ENCODE measurements around the gene PSMD4.
A peak's percentile ranks its signal among the peaks of the same experiment; 100 is the strongest.
"Not testable (repeated sequence)": the region's sequence is repeated elsewhere in the genome, so short reads cannot be mapped to it uniquely, and the experiment has no call there.

Gene PSMD4

DNA sequence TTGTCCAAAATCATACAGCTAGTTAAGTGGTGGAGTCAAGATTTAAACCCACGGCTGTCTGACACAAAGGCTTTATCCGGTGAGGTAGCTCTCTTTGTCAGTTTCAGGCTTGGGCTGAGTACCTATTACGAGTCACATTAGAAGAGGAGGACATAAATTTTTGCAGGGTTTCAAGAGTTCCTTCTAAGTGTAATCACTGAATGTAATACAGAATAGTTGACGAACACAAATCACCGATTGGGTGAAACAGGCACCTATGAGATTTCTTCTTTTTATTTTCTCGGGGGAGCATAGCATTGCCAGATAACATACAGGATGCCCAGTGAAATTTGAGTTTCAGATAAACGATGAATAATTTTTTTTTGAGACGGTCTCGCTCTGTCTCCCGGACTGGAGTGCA lies 847 bp downstream of the PSMD4 start:
- TF ChIP-seq, protein P1, sequence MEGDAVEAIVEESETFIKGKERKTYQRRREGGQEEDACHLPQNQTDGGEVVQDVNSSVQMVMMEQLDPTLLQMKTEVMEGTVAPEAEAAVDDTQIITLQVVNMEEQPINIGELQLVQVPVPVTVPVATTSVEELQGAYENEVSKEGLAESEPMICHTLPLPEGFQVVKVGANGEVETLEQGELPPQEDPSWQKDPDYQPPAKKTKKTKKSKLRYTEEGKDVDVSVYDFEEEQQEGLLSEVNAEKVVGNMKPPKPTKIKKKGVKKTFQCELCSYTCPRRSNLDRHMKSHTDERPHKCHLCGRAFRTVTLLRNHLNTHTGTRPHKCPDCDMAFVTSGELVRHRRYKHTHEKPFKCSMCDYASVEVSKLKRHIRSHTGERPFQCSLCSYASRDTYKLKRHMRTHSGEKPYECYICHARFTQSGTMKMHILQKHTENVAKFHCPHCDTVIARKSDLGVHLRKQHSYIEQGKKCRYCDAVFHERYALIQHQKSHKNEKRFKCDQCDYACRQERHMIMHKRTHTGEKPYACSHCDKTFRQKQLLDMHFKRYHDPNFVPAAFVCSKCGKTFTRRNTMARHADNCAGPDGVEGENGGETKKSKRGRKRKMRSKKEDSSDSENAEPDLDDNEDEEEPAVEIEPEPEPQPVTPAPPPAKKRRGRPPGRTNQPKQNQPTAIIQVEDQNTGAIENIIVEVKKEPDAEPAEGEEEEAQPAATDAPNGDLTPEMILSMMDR (IDR thresholded peaks at IDR 0.05; ENCODE audit: low read depth, low read length): no peak
- peak overlapping the region; percentile 84 for H3K4me3 ChIP-seq (ENCODE audit: low read depth, low read length)

DNA sequence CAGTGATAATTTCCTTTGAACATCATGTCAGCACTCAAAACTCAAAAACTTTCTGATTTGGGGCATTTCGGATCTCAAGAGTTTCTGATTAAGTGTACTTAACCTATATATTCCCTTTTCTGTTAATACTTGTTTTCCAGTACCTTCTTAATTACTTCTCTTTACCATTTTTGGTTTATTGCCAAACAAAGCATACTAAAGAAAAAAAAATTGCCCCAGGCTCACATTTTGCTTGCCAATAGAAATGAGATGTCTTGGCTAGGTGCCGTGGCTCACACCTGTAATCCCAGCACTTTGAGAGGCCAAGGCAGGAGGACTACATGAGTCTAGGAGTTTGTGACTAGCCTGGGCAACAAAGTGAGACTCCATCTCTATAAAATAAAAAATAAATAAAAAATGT lies 4.8 kb downstream of the PSMD4 start:
- TF ChIP-seq, protein P1 (IDR thresholded peaks at IDR 0.05; ENCODE audit: low read depth, low read length): no peak
- H3K4me3 ChIP-seq (ENCODE audit: low read depth, low read length): no peak overlapping the region

DNA sequence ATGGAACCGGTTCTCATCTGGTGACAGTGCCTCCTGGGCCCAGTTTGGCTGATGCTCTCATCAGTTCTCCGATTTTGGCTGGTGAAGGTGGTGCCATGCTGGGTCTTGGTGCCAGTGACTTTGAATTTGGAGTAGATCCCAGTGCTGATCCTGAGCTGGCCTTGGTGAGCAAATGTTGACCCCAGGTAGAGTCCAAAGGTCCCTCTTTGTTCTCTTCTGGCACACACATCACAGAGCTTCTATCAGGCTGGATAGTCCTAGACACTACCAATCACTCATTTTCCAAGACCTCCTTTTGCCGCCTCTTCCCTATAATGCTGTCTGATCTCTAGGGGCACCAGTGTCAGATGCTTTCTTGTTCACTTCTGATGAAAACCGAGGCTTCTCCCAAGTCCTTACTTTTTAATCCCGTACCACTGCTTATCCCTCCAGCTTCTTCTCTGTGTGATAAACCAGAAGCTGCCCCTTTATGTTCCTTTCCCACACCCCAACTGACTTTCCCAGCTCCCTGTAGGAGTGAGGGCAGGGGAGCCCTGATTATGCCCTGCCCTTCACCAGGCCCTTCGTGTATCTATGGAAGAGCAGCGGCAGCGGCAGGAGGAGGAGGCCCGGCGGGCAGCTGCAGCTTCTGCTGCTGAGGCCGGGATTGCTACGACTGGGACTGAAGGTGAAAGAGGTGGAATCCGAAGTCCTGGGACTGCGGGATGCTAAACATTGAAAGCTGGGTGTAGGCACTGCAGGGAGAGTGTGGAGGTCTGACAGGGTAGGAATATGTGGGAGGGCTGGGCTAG lies 11.1 kb downstream of the PSMD4 start:
- TF ChIP-seq, protein P1 (IDR thresholded peaks at IDR 0.05; ENCODE audit: low read depth, low read length): no peak
- no peak overlapping the region for H3K4me3 ChIP-seq (ENCODE audit: low read depth, low read length)

DNA sequence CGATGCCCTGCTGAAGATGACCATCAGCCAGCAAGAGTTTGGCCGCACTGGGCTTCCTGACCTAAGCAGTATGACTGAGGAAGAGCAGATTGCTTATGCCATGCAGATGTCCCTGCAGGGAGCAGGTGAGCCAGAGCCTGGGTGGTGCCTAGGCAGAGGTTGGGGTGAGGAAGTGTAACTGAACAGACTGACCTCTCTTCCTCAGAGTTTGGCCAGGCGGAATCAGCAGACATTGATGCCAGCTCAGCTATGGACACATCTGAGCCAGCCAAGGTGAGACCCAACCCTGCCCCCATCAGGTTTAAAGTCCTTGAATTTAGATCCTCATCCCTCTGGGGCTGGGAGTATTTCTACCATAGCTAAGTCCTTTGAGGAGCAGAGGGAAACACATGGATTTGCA lies 11.8 kb downstream of the PSMD4 start:
- TF ChIP-seq, protein P1 (IDR thresholded peaks at IDR 0.05; ENCODE audit: low read depth, low read length): no peak
- H3K4me3 ChIP-seq (ENCODE audit: low read depth, low read length): no peak overlapping the region

DNA sequence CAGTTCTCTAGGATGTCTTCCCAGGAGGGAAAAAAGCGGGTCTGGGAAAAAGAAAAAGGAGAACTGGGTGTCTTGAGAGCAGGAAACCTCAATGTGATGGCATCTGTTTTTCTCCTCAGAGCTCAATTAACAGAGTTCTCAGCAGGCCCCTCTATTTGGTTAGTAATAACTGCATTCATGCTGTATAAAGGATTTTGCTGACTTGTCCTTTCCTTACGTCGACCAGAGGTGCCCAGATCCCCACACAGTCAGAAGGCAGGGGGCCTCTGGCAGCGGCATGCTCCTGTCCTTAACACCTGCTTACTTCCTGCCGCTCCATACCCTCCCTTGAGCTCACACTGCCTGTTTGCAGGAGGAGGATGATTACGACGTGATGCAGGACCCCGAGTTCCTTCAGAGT lies 12.3 kb downstream of the PSMD4 start:
- H3K4me3 ChIP-seq (ENCODE audit: low read depth, low read length): no peak overlapping the region
- TF ChIP-seq, protein P1 (IDR thresholded peaks at IDR 0.05; ENCODE audit: low read depth, low read length): no peak

DNA sequence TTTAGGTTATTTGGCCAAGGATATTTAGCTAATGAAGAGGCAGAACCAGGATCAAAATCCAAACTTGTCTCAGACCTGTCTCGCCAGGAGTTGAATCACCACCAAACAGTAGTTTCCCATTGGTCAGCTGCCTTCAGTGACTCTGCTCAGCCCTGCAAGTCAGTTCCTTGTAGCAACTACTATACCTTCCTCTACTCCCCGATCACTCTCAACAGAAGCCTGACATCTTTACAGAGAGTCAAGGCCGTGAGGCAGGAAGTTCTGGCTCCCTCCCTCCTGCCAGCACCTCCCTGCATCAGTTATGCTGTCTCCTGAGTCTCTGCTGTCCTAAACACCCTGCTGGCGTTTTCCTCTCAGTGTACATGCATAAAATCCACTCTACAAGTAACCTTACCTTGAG lies 13.2 kb downstream of the PSMD4 start:
- H3K4me3 ChIP-seq (ENCODE audit: low read depth, low read length): no peak overlapping the region
- TF ChIP-seq, protein P1 (IDR thresholded peaks at IDR 0.05; ENCODE audit: low read depth, low read length): no peak

DNA sequence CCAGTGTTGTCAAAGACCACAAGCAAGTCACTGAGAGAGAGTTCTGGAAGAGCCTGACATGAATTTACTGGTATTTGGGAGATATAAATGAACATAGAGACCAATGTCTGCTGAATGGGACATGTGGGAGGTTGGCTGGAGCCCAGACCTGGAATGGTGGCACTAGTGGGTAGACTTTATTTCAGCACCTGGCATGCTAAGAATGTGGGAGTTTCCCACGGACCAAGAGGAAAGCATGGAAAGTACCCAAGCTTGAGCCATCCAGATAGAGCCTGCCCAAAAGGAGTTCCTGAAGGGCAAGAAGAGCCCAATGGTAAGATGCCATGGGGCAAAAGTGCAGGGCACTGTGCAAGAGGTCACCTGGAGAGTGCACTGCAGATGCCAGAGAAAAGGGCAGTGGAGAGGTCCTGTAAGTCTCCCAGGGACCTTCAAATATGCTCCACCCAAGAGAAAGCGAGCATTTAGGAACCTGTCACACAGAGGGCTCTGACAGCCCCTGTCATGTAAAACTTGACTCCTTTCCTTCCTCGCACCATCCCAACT lies 19.5 kb downstream of the PSMD4 start:
- TF ChIP-seq, protein P1 (IDR thresholded peaks at IDR 0.05; ENCODE audit: low read depth, low read length): no peak
- no peak overlapping the region for H3K4me3 ChIP-seq (ENCODE audit: low read depth, low read length)

DNA sequence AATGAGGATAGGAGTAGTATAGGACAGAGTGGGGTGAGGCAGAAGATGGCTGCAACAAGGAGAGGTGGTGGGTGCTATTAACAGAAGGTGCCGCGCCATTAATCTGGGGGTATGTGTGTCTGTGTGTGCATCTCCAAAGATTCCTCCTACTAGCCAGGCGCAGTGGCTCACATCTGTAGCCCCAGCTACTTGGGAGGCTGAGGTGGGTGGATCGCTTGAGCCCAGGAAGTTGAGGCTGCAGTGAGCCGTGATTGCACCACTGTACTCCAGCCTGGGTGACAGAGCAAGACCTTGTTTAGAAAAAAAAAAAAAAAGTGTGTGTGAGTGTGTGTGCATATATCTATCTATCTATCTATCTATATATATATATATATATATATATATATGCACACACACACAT lies 20.8 kb downstream of the PSMD4 start:
- H3K4me3 ChIP-seq (ENCODE audit: low read depth, low read length): not testable (repeated sequence)

Data from WI38 (cell line).